ENCODE results near the gene GPC5. TPM values are rescaled to one million over a fixed set of nuclear protein-coding genes. Genes with fewer than 3 reads are reported as not detected.

The GPC5 gene
- total RNA-seq, 1 donor from 2014 or later = 2.5 TPM

GRCh38 chr13:91622778-91623550 is 224.5 kb downstream of the GPC5 start:
- intact Hi-C loops (cut with DNase I) = no loop called here
- no peak for ATAC-seq
- DNase-seq (ENCODE audit: low spot score) = no peak

GRCh38 chr13:91627952-91628739 is 229.7 kb downstream of the GPC5 start:
- DNase-seq (ENCODE audit: low spot score) = no peak
- no peak for ATAC-seq
- intact Hi-C loops (cut with DNase I) = no loop called here

- ATAC-seq (no peak), DNase-seq (ENCODE audit: low spot score) (no peak)
- intact Hi-C loops (cut with DNase I) = no loop called here
These were observed 232.5 kb downstream of the GPC5 start for GRCh38 chr13:91630946-91631345.

GRCh38 chr13:91632086-91632485 is 233.7 kb downstream of the GPC5 start:
- intact Hi-C loops (cut with DNase I) = no loop called here
- ATAC-seq = no peak
- DNase-seq (ENCODE audit: low spot score) = no peak

GRCh38 chr13:91639330-91639729 is 240.9 kb downstream of the GPC5 start:
- DNase-seq (ENCODE audit: low spot score) (no peak), ATAC-seq (no peak)
- intact Hi-C loops (cut with DNase I) = no loop called here

- ATAC-seq (no peak), DNase-seq (ENCODE audit: low spot score) (no peak)
- intact Hi-C loops (cut with DNase I) = no loop called here
These were observed 245.0 kb downstream of the GPC5 start for GRCh38 chr13:91643394-91643793.

- ATAC-seq (no peak), DNase-seq (ENCODE audit: low spot score) (no peak)
- intact Hi-C loops (cut with DNase I) = no loop called here
These were observed 246.4 kb downstream of the GPC5 start for GRCh38 chr13:91644806-91645205.

- ATAC-seq (no peak), DNase-seq (ENCODE audit: low spot score) (no peak)
- intact Hi-C loops (cut with DNase I) = no loop called here
These were observed 249.1 kb downstream of the GPC5 start for GRCh38 chr13:91647361-91647990.

- DNase-seq (ENCODE audit: low spot score) (no peak), ATAC-seq (no peak)
- intact Hi-C loops (cut with DNase I) = no loop called here
These were observed 249.6 kb downstream of the GPC5 start for GRCh38 chr13:91648012-91648411.

GRCh38 chr13:91649456-91649855 is 251.0 kb downstream of the GPC5 start:
- intact Hi-C loops (cut with DNase I) = no loop called here
- no peak for ATAC-seq
- no peak for DNase-seq (ENCODE audit: low spot score)

- ATAC-seq = no peak
- intact Hi-C loops (cut with DNase I) = no loop called here
These were observed 254.2 kb downstream of the GPC5 start for GRCh38 chr13:91652404-91653301.

GRCh38 chr13:91655731-91656130 is 257.3 kb downstream of the GPC5 start:
- intact Hi-C loops (cut with DNase I) = no loop called here
- ATAC-seq (no peak), DNase-seq (ENCODE audit: low spot score) (no peak)

More at GRCh38 chr13:91652404-91653301, 254.2 kb downstream of the GPC5 start:
- DNase-seq (ENCODE audit: low spot score) = no peak

- intact Hi-C loops (cut with DNase I) = no loop called here
- no peak for DNase-seq (ENCODE audit: low spot score)
- ATAC-seq = no peak
These were observed 258.9 kb downstream of the GPC5 start for GRCh38 chr13:91657283-91657682.

- DNase-seq (ENCODE audit: low spot score) = no peak
- ATAC-seq = no peak
- intact Hi-C loops (cut with DNase I) = no loop called here
These were observed 261.0 kb downstream of the GPC5 start for GRCh38 chr13:91659256-91660075.

- intact Hi-C loops (cut with DNase I) = no loop called here
- no peak for ATAC-seq
- DNase-seq (ENCODE audit: low spot score) = no peak
These were observed 261.6 kb downstream of the GPC5 start for GRCh38 chr13:91660076-91660415.

- ATAC-seq (no peak), DNase-seq (ENCODE audit: low spot score) (no peak)
- intact Hi-C loops (cut with DNase I) = no loop called here
These were observed 263.5 kb downstream of the GPC5 start for GRCh38 chr13:91661692-91662490.

GRCh38 chr13:91664039-91664438 is 265.6 kb downstream of the GPC5 start:
- DNase-seq (ENCODE audit: low spot score) (no peak), ATAC-seq (no peak)
- intact Hi-C loops (cut with DNase I) = no loop called here

GRCh38 chr13:91667486-91667885 is 269.1 kb downstream of the GPC5 start:
- DNase-seq (ENCODE audit: low spot score) (no peak), ATAC-seq (no peak)
- intact Hi-C loops (cut with DNase I) = no loop called here
